Measurements from ENCODE around the gene PTCD1. TPM values are rescaled to one million over a fixed set of nuclear protein-coding genes. Genes with fewer than 3 reads are reported as not detected.

Gene PTCD1
- total and polyA plus RNA-seq, 9 of the 15 experiments (the other 6 are each of a cell fraction or from before 2014, with no cell fraction given), result 0.46 to 17.1 (median 6.2) TPM

DNA sequence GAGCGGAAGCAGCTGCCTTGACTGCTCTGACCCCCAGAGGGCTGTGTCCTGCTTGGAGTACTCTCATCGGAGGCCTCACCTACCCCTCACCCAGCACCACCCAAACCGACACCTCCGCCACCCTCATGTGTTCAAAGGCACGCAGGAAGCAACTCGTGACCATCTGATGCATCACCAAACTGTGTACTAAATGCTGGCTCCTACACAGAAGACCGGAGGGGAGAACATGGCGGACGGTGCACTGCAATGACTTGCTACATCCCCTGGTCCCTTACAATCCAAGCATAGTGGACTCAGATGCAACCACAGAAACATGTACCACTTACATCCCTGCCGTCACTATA, 33.6 kb downstream of the PTCD1 start:
- H3K9me1 ChIP-seq (ENCODE audit: control insufficient read depth, insufficient read depth, low read length), result no peaks in the 10 kb centered on the region
- H3K4me2 ChIP-seq (ENCODE audit: insufficient read depth, low read length), result no peak overlapping the region
- no peak overlapping the region for H2AFZ ChIP-seq (ENCODE audit: low read depth, low read length)
- TF ChIP-seq TCF7 (IDR thresholded peaks at IDR 0.05; ENCODE audit: borderline replicate concordance), result no peak
- no peak for TF ChIP-seq THAP7 (CRISPR knock-in tag; IDR thresholded peaks at IDR 0.05)
- TF ChIP-seq KAT7 (CRISPR knock-in tag; IDR thresholded peaks at IDR 0.05; ENCODE audit: borderline replicate concordance), result no peak
- TF ChIP-seq POLR2AphosphoS5 (IDR thresholded peaks at IDR 0.05; ENCODE audit: control insufficient read depth, insufficient read depth, low read depth, low read length), result 0 out of 2 replicates have a peak, but pooled peaks have one; percentile 13
- TF ChIP-seq POLR2A (conservative IDR thresholded peaks at IDR 0.05), result 0 out of 2 replicates have a peak, but pooled peaks have one; percentile 23
- TF ChIP-seq POLR2G (IDR thresholded peaks at IDR 0.05; ENCODE audit: low read depth, low read length), result peak; percentile 1; the same call in 1 of the 2 replicates
- no peak for TF ChIP-seq HDAC3 (IDR thresholded peaks at IDR 0.05; ENCODE audit: borderline replicate concordance, partially characterized antibody)
- TF ChIP-seq PCBP1 (IDR thresholded peaks at IDR 0.05; ENCODE audit: low read depth, low read length, poor library complexity, severe bottlenecking), result no peak
- no peak for TF ChIP-seq ZBTB49 (CRISPR knock-in tag; IDR thresholded peaks at IDR 0.05; ENCODE audit: borderline replicate concordance)
- TF ChIP-seq TAF7 (tag; IDR thresholded peaks at IDR 0.05), result no peak
- TF ChIP-seq RFX5 (IDR thresholded peaks at IDR 0.05; ENCODE audit: low read depth, low read length), result no peak
- 0 out of 2 replicates have a peak, but pooled peaks have one; percentile 9 for TF ChIP-seq RBFOX2 (IDR thresholded peaks at IDR 0.05; ENCODE audit: low read depth, low read length)
- TF ChIP-seq STAT5A (IDR thresholded peaks at IDR 0.05; ENCODE audit: borderline replicate concordance, low read length), result no peak
- TF ChIP-seq HIVEP1 (CRISPR knock-in tag; IDR thresholded peaks at IDR 0.05), result no peak
- TF ChIP-seq MAFG (tag; conservative IDR thresholded peaks at IDR 0.05), result no peak
- TF ChIP-seq GATAD2B (IDR thresholded peaks at IDR 0.05; ENCODE audit: borderline replicate concordance), result no peak
- TF ChIP-seq SMARCB1 (IDR thresholded peaks at IDR 0.05; ENCODE audit: insufficient read length, low read depth), result no peak
- 92% methylated on average over 10 of the region's 10 CpGs for WGBS (ENCODE audit: insufficient coverage, low coverage, missing lambda C conversion rate)
- H3K79me2 ChIP-seq (ENCODE audit: control insufficient read depth, insufficient read depth, low read length), result peaks cover 63% of the 10 kb centered on the region
- no peak for ATAC-seq
- no peak for DNase-seq (ENCODE audit: extremely low read depth in 1 of 4, low spot score in 3 of 4)
- intact Hi-C loops (cut with micrococcal nuclease) (no loop called here), in situ Hi-C loops (cut with MboI) (no loop called here)
- no peaks in the 10 kb centered on the region for H3K27me3 ChIP-seq (ENCODE audit: control insufficient read depth in 2 of 2, insufficient read depth in 2 of 2, low read length in 2 of 2)
- CTCF ChIA-PET (ENCODE audit: low intra/inter-chr PET ratio), result no interaction called here
- no peak overlapping the region for H3K27ac ChIP-seq (ENCODE audit: extremely low read depth, low read depth, low read length)
- peaks cover 12 to 14% of the 10 kb centered on the region in 2 experiments; a peak in 4 of 5 replicates for H3K4me1 ChIP-seq (replicated peaks in 1 of 2; ENCODE audit: control insufficient read depth in 2 of 2, insufficient read depth in 2 of 2, low read length in 2 of 2)
- FAIRE-seq, result no peak
- H4K20me1 ChIP-seq (replicated peaks; ENCODE audit: control insufficient read depth, insufficient read depth, low read length), result peaks cover 34% of the 10 kb centered on the region
- no peaks in the 10 kb centered on the region for H3K9me3 ChIP-seq (replicated peaks; ENCODE audit: control insufficient read depth, insufficient read depth, low read depth, low read length)
- peaks cover 75% of the 10 kb centered on the region for H3K36me3 ChIP-seq (ENCODE audit: control insufficient read depth, insufficient read depth, low read length)
- no peak overlapping the region for H3K4me3 ChIP-seq
- no TSS peak for BruUV-seq (replicated peaks)
- H3K9ac ChIP-seq (ENCODE audit: insufficient read depth in 1 of 2, low read depth in 2 of 2, low read length in 2 of 2), result peak overlapping the region in 1 of 2 experiments; percentile 76; a peak in 2 of 4 replicates
- POLR2A ChIA-PET, result interaction anchor here (0.8 kb wide), 1 partner anchor 25 kb away, joined by 3 read pairs; no protein-coding TSS in a partner anchor
